Measurements from ENCODE around the gene SLC43A3.
"Not testable (repeated sequence)": the region's sequence is repeated elsewhere in the genome, so short reads cannot be mapped to it uniquely, and the experiment has no call there.

The SLC43A3 gene

DNA sequence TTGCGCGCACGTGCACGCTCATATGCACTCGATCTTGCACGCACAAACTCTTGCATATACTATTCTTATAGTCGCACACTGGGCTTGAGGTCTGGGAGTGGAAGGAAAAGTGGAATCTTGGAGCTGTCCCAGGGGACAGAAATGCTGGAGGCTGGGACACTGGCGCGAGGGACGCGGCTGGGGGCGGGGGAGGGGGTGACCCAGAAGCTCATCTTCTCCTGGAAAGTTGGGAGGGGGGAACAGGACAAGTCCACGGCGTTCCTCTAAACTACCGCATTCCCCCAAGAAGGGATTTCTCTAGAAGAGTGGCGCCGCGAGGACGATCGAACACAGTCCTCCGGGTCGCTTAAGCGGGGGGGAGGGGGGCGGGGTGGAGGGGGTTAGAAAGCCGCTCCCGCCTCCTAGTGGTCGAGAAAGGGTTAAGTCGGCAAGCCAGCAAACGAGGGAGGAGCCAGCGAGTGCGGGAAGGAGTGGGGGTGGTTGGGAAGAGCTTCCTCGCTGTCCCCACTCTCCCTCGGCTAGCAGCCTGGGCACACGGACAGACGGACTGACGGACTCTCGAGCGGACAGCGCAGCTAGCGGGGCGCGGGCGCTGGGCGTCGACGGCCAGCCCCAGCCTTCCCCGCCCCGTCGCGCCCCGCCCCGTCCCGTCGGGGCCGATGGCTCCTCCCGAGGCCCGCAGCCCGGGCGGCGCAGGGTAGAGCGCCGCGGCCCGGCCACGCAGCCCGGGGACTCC, 33.3 kb upstream of the SLC43A3 start, which contains the start of gene RTN4RL2:
Gene RTN4RL2, plus strand, starts transcription at position 507 of the 736 bp plus-strand sequence. CDS start 338 bp downstream, outside the sequence.
- DNase-seq: peak in 17 of 56 donors; percentile 5 to 55 (median 36)

DNA sequence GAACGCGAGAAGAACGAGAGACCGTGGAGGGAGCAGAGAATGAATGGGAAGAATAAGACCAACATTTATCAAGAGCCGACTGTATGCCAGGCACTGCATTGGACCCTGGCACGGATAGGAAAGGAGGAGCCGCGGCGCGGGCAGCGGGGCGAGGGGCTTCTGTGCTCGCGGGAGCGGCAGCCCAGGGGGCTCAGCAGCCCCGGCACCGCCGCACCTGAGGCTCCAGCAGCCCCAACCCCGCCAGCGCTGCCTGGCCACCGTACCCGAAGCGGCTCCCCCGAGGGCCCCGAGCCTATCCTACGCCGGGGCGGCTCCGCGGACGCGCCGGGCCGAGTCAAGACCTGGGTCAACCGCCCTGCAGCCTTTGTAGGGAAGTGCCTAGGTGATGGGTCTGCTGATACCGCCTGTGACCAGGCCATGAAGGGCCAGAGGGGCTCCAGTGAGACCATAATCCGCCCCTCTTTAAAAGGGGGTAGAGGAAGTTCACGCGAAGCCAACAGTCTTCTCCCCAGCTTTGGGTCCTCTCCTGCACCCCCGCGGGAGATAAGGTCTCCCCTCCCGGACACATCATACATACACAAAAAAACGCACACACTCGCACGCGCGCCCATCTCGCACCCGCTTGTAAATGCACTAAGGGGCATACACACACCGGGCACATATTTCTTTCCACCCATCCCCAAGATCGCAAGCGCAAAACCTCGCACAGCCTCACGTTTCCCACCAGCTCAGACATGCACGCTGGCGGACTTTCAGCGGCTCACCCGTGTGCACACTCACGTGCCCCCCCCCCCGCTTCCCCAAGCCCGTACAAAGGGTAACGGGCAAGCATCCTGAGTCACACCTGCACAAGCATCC, 32.5 kb upstream of the SLC43A3 start:
- peak in 1 of 56 donors; percentile 21 for DNase-seq

DNA sequence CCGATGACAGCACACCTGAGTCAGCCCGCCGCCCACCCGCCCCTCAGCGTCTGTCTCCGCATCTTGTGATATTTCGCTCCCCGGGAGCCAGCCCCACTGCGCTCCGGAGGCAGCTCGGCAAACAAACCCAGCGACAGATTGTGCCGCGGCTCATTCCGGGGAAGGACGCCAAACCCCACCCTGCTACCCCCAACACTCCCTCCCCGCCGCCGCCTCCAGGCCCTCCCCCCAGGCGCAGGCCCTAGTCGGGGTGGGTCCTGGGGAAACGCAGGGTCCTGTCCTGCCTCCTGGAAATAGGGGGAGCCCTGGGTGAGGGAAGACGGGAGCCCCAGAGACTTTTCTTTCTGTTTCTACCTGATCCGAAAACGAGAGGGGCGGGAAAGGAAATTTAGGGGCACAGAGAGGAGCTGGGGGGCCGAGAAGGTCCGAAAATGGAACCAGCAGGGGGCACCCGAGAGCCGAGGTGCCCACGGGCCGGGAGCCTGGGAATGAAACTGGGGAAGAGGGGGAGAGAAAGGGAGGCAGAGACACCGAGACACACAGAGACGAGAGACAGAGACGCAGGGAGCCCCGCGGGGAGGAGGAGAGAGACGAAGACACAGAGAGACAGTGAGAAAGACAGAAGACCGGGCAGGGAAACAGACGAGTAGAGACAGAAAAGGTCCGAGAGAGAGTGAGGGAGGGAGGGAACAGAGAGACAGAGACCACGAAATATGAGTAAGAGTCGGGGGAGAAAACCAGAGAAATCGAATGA, 31.7 kb upstream of the SLC43A3 start:
- peak in 24 of 56 donors; percentile 8 to 75 (median 42) for DNase-seq

DNA sequence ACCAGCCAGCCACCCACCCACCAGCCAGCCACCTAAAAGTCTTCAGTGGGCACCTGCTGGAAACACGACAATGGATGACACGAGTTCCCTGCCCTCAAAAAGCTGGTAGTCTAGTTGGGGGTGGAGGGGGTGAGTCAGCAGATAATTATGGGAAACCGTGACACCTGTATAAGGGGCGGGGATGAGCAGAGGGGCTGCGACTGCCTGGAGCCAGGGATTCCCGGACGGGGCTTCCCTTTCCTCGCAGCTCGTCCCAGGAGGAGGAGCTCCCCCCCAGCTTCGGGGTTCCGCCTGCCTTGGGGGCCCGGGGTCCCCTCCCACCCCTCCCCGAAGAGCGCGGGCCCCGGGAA, 31.1 kb upstream of the SLC43A3 start:
- DNase-seq: no peak

DNA sequence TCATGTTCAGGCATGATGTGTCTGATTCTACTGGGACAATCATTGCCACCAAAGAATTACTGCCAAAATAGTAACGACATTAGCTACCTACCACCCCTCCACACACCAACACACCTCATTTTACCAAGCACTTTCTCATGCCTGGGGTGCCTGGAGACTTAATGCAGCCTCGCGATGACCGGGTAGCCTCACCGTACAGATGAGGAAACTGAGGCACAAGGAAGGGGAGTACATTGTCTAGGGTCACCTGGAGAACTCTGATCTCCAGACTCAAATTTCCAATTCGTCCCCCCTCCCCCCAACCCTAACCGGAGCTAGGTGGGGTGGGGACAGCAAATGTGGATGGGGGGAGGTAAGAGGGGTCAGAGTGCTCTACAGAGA, 30.7 kb upstream of the SLC43A3 start:
- no peak for DNase-seq

DNA sequence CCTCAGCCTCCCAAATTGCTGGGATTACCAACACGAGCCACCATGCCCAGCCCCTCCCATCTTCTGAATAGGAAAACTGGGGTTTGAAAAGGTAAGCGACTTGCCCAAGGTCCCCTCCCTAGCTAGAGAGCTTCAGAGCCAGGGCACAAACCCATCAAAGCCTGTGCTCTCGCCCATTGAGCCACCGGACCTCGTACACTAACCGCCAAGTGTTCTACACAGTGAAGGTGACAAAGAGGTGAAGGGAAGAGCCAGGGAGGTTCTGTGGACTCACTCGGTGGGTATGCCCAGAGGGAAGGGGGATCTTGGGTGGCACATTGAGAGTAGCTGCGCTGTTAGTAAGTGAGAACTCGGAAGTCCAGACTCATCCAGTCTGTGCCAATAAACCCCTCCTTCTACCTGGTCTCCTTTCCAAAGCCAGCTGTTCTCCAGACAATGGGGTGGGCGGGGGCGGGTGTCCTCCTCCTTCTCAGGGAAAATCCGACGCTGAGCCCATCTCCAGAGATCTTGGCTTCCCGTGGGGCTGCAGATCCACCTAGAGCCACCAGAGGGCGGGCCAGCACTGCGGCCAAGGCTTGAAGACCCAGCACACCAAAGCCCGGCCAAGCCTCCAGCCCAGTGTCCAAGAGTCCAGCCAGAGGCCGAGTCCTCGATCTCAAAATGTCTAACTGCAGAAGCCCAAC, 30.2 kb upstream of the SLC43A3 start:
- DNase-seq: peak in 55 of 56 donors; percentile 18 to 93 (median 73)

DNA sequence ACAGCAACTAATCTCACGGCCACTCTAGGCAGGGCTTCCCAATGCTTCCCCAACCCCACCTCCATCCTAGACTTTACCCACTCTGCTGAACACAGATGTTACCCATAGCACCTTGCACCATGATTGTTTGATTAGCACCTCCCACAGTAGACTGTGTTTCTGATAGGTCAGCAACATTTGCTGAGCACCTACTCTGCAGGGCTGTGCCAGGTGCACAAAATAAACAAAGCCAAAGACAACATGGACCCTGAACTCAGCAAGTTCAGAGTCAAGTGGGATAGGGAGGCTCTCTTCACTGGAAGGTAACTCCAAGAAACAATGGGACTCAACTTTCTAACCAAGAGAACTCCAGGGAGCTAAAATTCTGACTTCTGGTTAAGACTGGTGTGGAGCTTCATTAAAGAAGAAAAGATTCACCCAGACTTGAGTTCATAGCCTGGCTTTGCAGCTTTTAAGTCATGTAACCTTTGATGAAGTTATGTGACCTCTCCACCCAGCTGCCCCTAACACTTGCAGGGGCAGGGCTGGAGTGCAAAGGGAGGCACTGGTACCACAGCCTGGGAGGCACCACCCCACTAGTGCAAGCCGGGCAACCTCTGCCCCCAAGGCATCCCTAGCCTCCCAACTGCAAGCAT, 26.7 kb upstream of the SLC43A3 start:
- DNase-seq: no peak

DNA sequence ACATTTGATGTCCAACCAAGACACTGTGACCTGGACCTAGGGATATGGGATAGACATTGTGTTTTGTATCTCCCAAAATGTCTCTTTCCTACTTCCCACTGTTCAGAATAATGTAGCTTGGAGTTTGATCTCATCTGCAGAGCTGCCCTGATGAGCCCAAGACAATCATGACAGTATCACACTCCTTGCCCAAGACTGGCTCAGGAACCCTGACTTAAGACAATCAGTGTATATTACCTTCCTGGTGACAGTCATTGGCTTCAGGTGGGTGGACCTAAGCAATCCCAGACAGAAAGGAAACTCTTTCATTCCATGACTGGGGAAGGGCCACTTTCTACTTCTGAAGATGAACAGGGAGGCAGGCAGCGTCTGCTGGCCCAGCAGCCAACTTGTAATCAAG, 19.1 kb upstream of the SLC43A3 start:
- no peak for DNase-seq

DNA sequence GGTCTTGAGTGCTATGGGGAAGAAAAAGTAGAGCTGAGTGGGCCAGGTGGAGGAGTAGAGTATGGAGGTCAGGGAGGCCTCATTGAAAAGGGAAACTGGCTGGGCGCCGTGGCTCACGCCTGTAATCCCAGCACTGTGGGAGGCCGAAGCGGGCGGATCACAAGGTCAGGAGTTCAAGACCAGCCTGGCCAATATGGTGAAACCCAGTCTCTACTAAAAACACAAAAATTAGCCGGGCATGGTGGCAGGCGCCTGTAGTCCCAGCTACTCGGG, 18.1 kb upstream of the SLC43A3 start:
- DNase-seq: not testable (repeated sequence)

DNA sequence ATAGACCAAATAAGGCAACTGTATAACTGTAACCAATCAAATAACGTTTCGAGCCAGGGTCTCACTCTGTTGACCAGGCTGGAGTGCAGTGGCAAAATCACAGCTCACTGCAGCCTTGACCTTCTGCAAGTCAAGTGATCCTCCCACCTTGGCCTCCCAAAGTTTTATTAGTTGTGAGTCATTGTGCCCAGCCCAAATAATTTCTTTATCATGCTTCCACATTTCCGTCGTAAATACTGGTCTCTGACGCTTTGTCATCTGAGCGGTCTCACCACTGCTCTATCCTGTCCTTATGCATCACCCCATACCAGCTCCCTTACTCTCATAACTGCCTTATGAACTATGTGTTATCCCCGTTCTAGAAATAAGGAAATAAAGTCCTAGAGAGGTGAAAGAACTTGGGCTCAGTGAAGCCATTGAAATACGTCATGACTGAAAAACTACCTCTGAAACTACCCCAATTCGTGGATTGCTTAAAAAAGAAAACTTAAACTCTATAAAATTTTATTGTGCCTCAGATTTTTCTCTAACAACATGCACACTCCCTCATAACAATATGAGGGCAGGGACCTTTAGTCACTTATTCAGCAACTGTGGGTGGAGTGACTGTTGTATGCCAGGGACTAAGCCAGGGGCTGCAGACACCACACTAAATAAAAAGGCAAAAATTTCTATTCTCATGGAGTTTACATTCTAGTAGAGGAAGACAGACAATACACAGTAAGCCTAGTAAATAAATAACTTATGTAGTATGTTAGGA, 17.6 kb upstream of the SLC43A3 start:
- DNase-seq: no peak

DNA sequence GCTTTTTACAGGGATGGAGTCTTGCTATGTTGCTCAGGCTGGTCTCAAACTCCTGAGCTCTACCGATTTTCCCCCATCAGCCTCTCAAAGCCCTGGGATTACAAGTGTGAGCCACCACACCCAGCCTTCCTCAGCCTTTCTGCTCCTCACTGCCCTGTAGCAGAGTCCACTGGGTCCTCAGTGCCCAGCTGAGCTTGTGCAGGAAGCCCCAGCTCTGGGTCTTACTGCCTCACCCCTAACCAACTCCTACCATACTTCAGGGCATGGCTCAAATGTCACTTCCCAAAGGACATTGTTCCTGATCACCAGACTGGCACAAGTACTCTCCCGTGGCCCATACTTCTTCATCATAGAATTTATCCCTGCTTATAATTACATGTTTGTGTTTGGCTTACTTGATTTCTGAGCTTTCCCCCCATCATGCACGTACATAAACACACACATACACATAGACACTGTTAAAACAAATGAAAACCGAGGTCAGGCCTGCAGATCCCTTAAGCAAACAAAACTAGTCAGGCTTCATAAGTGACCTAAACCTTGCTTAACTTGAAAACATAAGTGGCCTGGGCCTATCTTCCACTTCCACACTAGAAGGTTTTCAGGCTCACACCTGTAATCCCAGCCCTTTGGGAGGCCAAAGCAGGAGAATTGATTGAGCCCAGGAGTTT, 14.0 kb upstream of the SLC43A3 start:
- DNase-seq: no peak

DNA sequence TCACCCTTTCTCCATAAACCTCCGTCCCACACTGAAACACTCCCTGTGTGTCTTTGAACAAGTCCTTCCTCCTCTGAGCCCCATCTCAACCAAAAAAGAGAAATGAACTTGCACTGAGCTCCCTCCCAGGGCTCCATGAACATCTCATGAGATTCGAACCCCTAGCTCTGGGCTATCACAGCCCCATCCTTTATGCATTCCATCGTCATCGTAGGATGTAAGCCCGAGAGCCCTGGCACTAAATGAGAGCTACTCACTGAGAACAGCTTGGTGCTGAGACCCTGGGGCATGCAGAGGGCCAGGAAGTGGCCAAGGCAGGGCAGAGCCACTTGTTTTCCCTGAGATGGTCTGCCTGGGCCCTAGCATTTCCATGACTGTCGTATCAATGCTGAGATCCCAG, 12.9 kb upstream of the SLC43A3 start:
- DNase-seq: no peak

DNA sequence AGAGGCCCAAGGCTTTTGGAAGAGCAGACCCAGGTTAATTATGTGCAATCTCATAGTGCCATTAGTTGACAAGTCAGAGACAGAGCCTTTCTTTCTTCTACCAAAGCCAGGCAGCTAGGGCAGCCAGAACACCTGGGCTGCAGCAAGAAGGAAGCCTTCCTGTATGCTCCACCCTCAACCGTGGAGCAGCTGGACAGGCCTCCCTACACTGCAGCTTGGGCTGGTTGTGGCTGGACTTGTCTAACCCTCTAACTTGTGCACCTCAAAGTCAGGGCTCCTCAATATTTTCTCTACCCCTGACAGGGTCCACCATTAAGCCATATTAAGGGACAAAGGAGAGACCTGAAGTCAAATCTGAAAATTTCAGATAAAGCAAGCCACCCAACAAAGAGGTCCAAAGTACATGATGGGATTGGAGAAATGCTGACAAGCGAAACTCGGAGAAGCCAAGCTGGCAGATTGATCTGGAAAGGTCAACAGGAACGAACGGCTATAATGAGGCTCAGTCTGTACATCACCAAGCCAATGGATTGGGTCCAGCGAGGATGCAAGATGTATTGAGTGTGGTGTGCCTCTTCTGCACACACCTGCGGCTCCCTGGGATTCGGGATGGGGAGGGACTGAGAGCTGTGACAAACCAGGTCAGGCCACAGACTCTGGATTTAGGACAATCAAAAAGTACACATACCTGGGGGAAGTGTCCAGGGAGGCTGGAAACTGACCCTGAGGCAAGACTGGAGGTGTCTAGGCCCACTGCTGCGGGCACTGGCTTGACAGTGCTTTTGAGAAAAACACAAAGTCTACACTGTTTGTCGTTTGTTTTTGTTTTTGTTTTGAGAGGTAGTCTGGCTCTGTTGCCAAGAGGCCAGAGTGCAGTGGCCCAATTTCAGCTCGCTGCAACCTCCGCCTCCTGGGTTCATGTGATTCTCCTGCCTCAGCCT, 11.7 kb upstream of the SLC43A3 start:
- DNase-seq: no peak

DNA sequence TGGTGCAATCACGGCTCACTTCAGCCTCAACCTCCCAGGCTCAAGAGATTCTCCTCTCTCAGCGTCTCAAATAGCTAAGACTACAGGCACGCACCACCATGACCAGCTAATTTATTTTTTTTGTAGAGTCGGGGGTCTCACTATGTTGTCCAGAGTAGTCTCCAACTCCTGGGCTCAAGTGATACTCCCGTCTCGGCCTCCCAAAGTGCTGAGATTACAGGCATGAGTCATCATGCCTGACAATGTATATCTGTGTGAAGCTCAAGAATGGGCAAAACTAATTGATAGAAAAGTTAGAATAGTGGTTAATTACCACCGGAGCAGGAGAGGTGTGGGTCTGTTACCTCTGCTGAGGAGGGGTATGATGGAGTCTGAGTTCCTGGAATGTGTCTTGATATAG, 9.1 kb upstream of the SLC43A3 start:
- no peak for DNase-seq

DNA sequence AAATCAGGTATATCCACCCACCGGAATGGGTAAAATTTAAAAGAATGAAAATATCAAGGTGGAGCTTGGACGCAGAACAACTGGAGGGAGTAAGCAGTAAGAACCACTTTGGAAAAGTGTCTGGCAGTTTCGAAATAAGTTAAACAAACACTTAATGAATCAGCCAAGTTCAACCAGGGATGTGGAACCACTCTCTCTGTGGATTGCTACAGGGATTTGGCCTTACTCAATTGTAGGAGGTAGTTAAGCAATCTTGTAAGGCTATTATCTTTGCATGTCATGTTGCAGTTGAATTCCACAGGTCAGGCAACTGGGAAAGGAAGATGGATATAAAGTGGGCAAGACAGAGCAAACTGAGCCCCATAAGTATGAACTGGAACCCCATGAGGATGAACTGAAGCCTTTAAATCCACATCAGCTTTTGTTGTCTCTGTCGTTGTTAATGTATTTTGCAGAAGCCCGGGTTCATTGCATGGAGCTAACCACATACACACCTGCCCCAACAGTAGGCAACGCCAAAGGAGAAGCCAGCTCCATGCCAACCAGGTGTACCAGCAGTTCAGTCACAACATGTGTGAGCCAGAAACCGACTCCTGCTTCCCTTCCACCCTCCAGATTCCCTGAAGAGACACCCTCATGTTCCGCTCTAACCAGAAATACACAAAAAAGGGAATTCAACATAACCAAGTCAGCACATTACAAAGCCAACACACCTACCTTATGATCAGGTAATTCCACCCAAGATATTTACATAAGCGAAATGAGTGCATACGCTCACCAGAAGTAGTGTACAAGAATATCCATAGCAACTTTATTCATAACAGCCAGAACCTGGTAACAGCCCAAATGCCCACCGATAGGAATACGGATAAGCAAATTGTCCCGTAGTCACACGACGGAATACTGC, 8.0 kb upstream of the SLC43A3 start:
- DNase-seq: no peak

DNA sequence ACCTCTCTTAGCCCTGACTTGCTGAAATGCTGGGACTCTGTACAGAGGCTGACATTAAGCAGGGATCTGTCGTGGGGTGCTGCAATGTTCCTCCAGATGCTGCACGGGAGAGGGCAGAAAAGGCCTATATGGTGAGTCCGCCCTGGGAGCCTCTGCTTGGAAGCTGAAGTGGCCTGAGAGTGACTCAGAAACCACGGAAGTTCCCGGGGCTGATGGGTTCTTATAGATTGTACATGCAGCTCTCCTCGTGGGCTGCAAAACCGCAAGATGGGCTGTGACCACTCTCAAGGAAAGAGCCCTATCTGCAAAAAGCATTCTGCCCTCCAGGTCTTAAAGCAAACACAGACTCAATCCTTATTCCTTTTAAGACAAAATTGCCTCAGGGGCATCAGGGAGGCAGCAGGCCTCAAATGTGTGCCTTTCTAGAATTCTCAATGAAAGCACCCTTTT, 5.8 kb upstream of the SLC43A3 start:
- peak in 2 of 56 donors; percentile 8 to 20 for DNase-seq

DNA sequence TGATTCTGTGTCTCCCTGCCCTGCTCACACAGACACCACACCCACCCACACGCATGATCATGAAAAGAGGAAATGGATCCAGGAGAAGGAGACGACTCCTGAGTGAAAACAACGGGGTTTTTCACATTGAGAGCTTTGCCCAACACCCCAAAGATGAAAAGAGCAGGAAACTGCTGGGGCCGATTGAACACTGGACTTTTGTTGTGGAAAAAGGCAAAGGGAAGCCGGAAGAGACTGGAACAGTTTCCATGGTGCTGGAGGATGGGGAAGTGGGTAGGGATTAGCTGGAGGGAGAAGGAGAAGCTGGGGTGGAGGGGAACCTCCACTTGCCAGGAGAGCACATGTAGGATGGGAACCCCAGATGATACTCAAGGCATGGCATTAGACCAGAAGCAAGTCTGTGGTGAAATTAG, 5.2 kb upstream of the SLC43A3 start:
- peak in 9 of 56 donors; percentile 10 to 42 (median 18) for DNase-seq

Data from amygdala (tissue), 56 donors.